KMS-11 (cell line): ENCODE measurements around the gene ZIC5.

Source experiments
- H2AFZ ChIP-seq: fragments of 200-600 bp; sonication (generic); 2 replicates; pipeline ENCODE4 v1.6.1; 2016; ENCODE audit warnings: antibody characterized with exemption, mixed run types, low read depth
- H3K27ac ChIP-seq: fragments of 200-600 bp; sonication (generic); 2 replicates; pipeline ENCODE4 v1.6.1; 2016; ENCODE audit warnings: mild to moderate bottlenecking, mixed run types
- H3K27me3 ChIP-seq: fragments of 200-600 bp; sonication (generic); 2 replicates; pipeline ENCODE4 v1.6.1; 2017; ENCODE audit warnings: mild to moderate bottlenecking, low read depth, mixed run types, moderate library complexity; ENCODE audit not compliant: insufficient read depth
- H3K36me3 ChIP-seq: fragments of 200-600 bp; sonication (generic); 2 replicates; pipeline ENCODE4 v1.6.1; 2017; ENCODE audit warnings: mild to moderate bottlenecking, mixed run types; ENCODE audit not compliant: insufficient read depth
- H3K4me1 ChIP-seq: fragments of 200-600 bp; sonication (generic); 2 replicates; pipeline ENCODE4 v1.6.1; 2016; ENCODE audit warnings: mild to moderate bottlenecking, low read depth, mixed run types; ENCODE audit not compliant: poor library complexity, severe bottlenecking
- H3K4me2 ChIP-seq: fragments of 200-600 bp; sonication (generic); 2 replicates; pipeline ENCODE4 v1.7.0; 2016; ENCODE audit warnings: mild to moderate bottlenecking, mixed run types
- H3K4me3 ChIP-seq: fragments of 200-600 bp; sonication (generic); IDR thresholded peaks from 2 replicates; pipeline ENCODE4 v1.6.1; 2017; ENCODE audit warnings: low read depth, low read length, mixed read lengths; ENCODE audit not compliant: insufficient read depth
- H3K79me2 ChIP-seq: fragments of 200-600 bp; sonication (generic); 2 replicates; pipeline ENCODE4 v1.6.1; 2016; ENCODE audit warnings: low read depth, mixed run types; ENCODE audit not compliant: insufficient read depth
- H3K9ac ChIP-seq: fragments of 200-600 bp; sonication (generic); 2 replicates; pipeline ENCODE4 v1.6.1; 2016; ENCODE audit warnings: mild to moderate bottlenecking, mixed run types
- H4K20me1 ChIP-seq: fragments of 200-600 bp; sonication (generic); 2 replicates; pipeline ENCODE4 v1.6.1; 2016; ENCODE audit warnings: mild to moderate bottlenecking, mixed run types; ENCODE audit not compliant: insufficient read depth
- CTCF ChIP-seq: fragments of 200-600 bp; sonication (generic); conservative IDR thresholded peaks from 2 replicates; pipeline ENCODE4 v1.6.1; 2017; ENCODE audit warnings: low read depth, mild to moderate bottlenecking, antibody characterized with exemption, low read length, moderate library complexity, mixed read lengths

ZIC5 gene

GRCh38 chr13:99979453-99980200 lies 8.1 kb upstream of the ZIC5 start:
- 0 out of 2 replicates have a peak, but pooled peaks cover 4% of the 10 kb centered on the region for H3K27me3 ChIP-seq
- H3K4me3 ChIP-seq = no peak overlapping the region
- no peaks in the 10 kb centered on the region for H3K36me3 ChIP-seq
- no peak overlapping the region for H3K27ac ChIP-seq
- peak overlapping the region; percentile 52; the same call in 1 of the 2 replicates for H3K9ac ChIP-seq
- H3K4me2 ChIP-seq = peak overlapping the region; percentile 39; the same call in 1 of the 2 replicates
- no peaks in the 10 kb centered on the region for H3K4me1 ChIP-seq
- H3K79me2 ChIP-seq = peaks cover 21% of the 10 kb centered on the region
- H2AFZ ChIP-seq = peak overlapping the region; percentile 73
- H4K20me1 ChIP-seq = no peaks in the 10 kb centered on the region
- no peak for TF ChIP-seq CTCF

- no peak for TF ChIP-seq CTCF
- Histone ChIP-seq H4K20me1 (no peaks in the 10 kb centered on the region), H2AFZ (no peak overlapping the region), H3K27ac (no peak overlapping the region), H3K4me2 (no peak overlapping the region), H3K9ac (no peak overlapping the region), H3K79me2 (peaks cover 14% of the 10 kb centered on the region), H3K27me3 (0 out of 2 replicates have a peak, but pooled peaks cover 4% of the 10 kb centered on the region), H3K4me3 (no peak overlapping the region), H3K36me3 (no peaks in the 10 kb centered on the region), H3K4me1 (no peaks in the 10 kb centered on the region)
Observed at GRCh38 chr13:99978799-99979452, 7.4 kb upstream of the ZIC5 start.

GRCh38 chr13:99977912-99978798 lies 6.6 kb upstream of the ZIC5 start:
- no peak overlapping the region for H3K9ac ChIP-seq
- H2AFZ ChIP-seq = no peak overlapping the region
- no peak for TF ChIP-seq CTCF
- H3K4me3 ChIP-seq = no peak overlapping the region
- H3K27ac ChIP-seq = no peak overlapping the region
- H3K4me2 ChIP-seq = no peak overlapping the region
- no peaks in the 10 kb centered on the region for H3K36me3 ChIP-seq
- peaks cover 6% of the 10 kb centered on the region; the same call in 1 of the 2 replicates for H3K79me2 ChIP-seq
- no peaks in the 10 kb centered on the region for H4K20me1 ChIP-seq
- H3K4me1 ChIP-seq = no peaks in the 10 kb centered on the region
- 0 out of 2 replicates have a peak, but pooled peaks cover 4% of the 10 kb centered on the region for H3K27me3 ChIP-seq

GRCh38 chr13:99977334-99977911 lies 5.9 kb upstream of the ZIC5 start:
- no peak overlapping the region for H3K27ac ChIP-seq
- H3K4me3 ChIP-seq = no peak overlapping the region
- H3K79me2 ChIP-seq = no peaks in the 10 kb centered on the region
- H3K4me2 ChIP-seq = no peak overlapping the region
- no peaks in the 10 kb centered on the region for H4K20me1 ChIP-seq
- H3K27me3 ChIP-seq = 0 out of 2 replicates have a peak, but pooled peaks cover 4% of the 10 kb centered on the region
- H3K36me3 ChIP-seq = no peaks in the 10 kb centered on the region
- TF ChIP-seq CTCF = no peak
- H3K9ac ChIP-seq = no peak overlapping the region
- H3K4me1 ChIP-seq = no peaks in the 10 kb centered on the region
- no peak overlapping the region for H2AFZ ChIP-seq
